GM08714 (cell line): Measurements from ENCODE around the gene SYCP2.
"Not testable (repeated sequence)": the region's sequence is repeated elsewhere in the genome, so short reads cannot be mapped to it uniquely, and the experiment has no call there.

Source experiments
- H3K4me3 ChIP-seq: fragments of 200-500 bp; sonication (Bioruptor generic); 2 replicates; pipeline ENCODE4 v1.5.1; 2014; ENCODE audit warnings: mild to moderate bottlenecking, low read length, inconsistent platforms
- ZNF274 ChIP-seq: IDR thresholded peaks from 2 replicates; pipeline ENCODE4 v1.6.1; 2012; ENCODE audit warnings: mild to moderate bottlenecking, low read depth, low read length

SYCP2 gene

GRCh38 chr20:59912609-59913008, 20.8 kb downstream of the SYCP2 start:
- TF ChIP-seq ZNF274 = no peak

GRCh38 chr20:59911041-59911440, 22.4 kb downstream of the SYCP2 start:
- no peak overlapping the region for H3K4me3 ChIP-seq
- no peak for TF ChIP-seq ZNF274

More at GRCh38 chr20:59912609-59913008, 20.8 kb downstream of the SYCP2 start:
- no peak overlapping the region for H3K4me3 ChIP-seq

- H3K4me3 ChIP-seq = no peak overlapping the region
- no peak for TF ChIP-seq ZNF274
Measured at GRCh38 chr20:59908855-59909254, 24.6 kb downstream of the SYCP2 start.

GRCh38 chr20:59903621-59904020, 29.8 kb downstream of the SYCP2 start:
- H3K4me3 ChIP-seq = no peak overlapping the region
- no peak for TF ChIP-seq ZNF274

GRCh38 chr20:59902470-59902869, 31.0 kb downstream of the SYCP2 start:
- no peak overlapping the region for H3K4me3 ChIP-seq
- no peak for TF ChIP-seq ZNF274

- no peak for TF ChIP-seq ZNF274
- H3K4me3 ChIP-seq = no peak overlapping the region
Measured at GRCh38 chr20:59895908-59896307, 37.5 kb downstream of the SYCP2 start.

- H3K4me3 ChIP-seq = no peak overlapping the region
- no peak for TF ChIP-seq ZNF274
Measured at GRCh38 chr20:59891581-59891980, 41.9 kb downstream of the SYCP2 start.

GRCh38 chr20:59890035-59890434, 43.4 kb downstream of the SYCP2 start:
- H3K4me3 ChIP-seq = not testable (repeated sequence)

GRCh38 chr20:59888050-59888449, 45.4 kb downstream of the SYCP2 start:
- no peak overlapping the region for H3K4me3 ChIP-seq
- TF ChIP-seq ZNF274 = no peak

- H3K4me3 ChIP-seq = no peak overlapping the region
- TF ChIP-seq ZNF274 = no peak
Measured at GRCh38 chr20:59884494-59884893, 48.9 kb downstream of the SYCP2 start.

- no peak for TF ChIP-seq ZNF274
- no peak overlapping the region for H3K4me3 ChIP-seq
Measured at GRCh38 chr20:59880198-59880597, 53.2 kb downstream of the SYCP2 start.

- TF ChIP-seq ZNF274 = no peak
Measured at GRCh38 chr20:59873409-59873808, 60.0 kb downstream of the SYCP2 start.

GRCh38 chr20:59871096-59871495, 62.3 kb downstream of the SYCP2 start:
- TF ChIP-seq ZNF274 = no peak
- no peak overlapping the region for H3K4me3 ChIP-seq

More at GRCh38 chr20:59873409-59873808, 60.0 kb downstream of the SYCP2 start:
- no peak overlapping the region for H3K4me3 ChIP-seq

GRCh38 chr20:59866338-59866737, 67.1 kb downstream of the SYCP2 start:
- no peak for TF ChIP-seq ZNF274
- no peak overlapping the region for H3K4me3 ChIP-seq

- no peak for TF ChIP-seq ZNF274
- no peak overlapping the region for H3K4me3 ChIP-seq
Measured at GRCh38 chr20:59864726-59865125, 68.7 kb downstream of the SYCP2 start.

GRCh38 chr20:59863058-59863457, 70.4 kb downstream of the SYCP2 start:
- H3K4me3 ChIP-seq = no peak overlapping the region
- TF ChIP-seq ZNF274 = no peak
